H1 (cell line): ENCODE data around the gene INPP4B. TPM values are rescaled to one million over a fixed set of nuclear protein-coding genes. Genes with fewer than 3 reads are reported as not detected.

Source experiments
- CTCF ChIA-PET: fragments of 300-600 bp; sonication (Branson Sonifier 250); formaldehyde crosslinking; loops from one replicate; lab custom pipeline; 2021; ENCODE audit not compliant: partially characterized antibody; lab: Charles Lee
- POLR2A ChIA-PET: fragments of 300-600 bp; sonication (Branson Sonifier 250); formaldehyde crosslinking; loops from one replicate; lab custom pipeline; 2021; ENCODE audit warnings: inconsistent platforms; ENCODE audit not compliant: partially characterized antibody; lab: Charles Lee
- DNase-seq, 2 experiments: peaks; one replicate each; pipeline versions ENCODE4 v3.0.0 to v3.0.0-alpha.2; 2010 to 2022; ENCODE audit warnings: low spot score in 2 of 2, low read depth in 1 of 2, mixed read lengths in 1 of 2
- FAIRE-seq: peaks from 2 replicates; lab custom pipeline; 2011; peaks lifted over from hg19 to GRCh38; lab: Jason Lieb, UNC
- H2AFZ ChIP-seq: 2 replicates; pipeline ENCODE4 v1.8.1; 2012; ENCODE audit warnings: low read length, inconsistent platforms
- H2AK5ac ChIP-seq: 2 replicates; pipeline ENCODE4 v1.6.1; 2013; ENCODE audit warnings: low read depth, low read length
- H2BK120ac ChIP-seq: replicated peaks from 2 replicates; pipeline ENCODE3; 2013; ENCODE audit warnings: low read depth, low read length, inconsistent platforms
- H2BK12ac ChIP-seq: 2 replicates; pipeline ENCODE4 v1.6.1; 2013; ENCODE audit warnings: low read depth, low read length
- H2BK15ac ChIP-seq: 2 replicates; pipeline ENCODE4 v1.6.1; 2013; ENCODE audit warnings: low read length
- H2BK20ac ChIP-seq: 2 replicates; pipeline ENCODE4 v1.6.1; 2013; ENCODE audit warnings: low read length
- H2BK5ac ChIP-seq: 2 replicates; pipeline ENCODE4 v1.6.1; 2013; ENCODE audit warnings: low read depth, low read length
- H3K14ac ChIP-seq: 2 replicates; pipeline ENCODE4 v1.6.1; 2013; ENCODE audit warnings: inconsistent platforms; ENCODE audit not compliant: insufficient read length
- H3K18ac ChIP-seq: 2 replicates; pipeline ENCODE4 v1.6.1; 2013; ENCODE audit warnings: low read length; ENCODE audit errors: extremely low read depth
- H3K23ac ChIP-seq: 2 replicates; pipeline ENCODE4 v1.6.1; 2013; ENCODE audit warnings: inconsistent platforms; ENCODE audit not compliant: insufficient read length
- H3K23me2 ChIP-seq: 2 replicates; pipeline ENCODE4 v1.6.1; 2013; ENCODE audit warnings: low read depth, low read length
- H3K27ac ChIP-seq: 2 replicates; pipeline ENCODE4 v1.6.1; 2011; ENCODE audit warnings: low read depth, low read length, inconsistent platforms
- H3K27me3 ChIP-seq, 4 experiments: replicated peaks in 1 of 4; 1 replicate in 1 of 4; 2 replicates in 3 of 4; pipeline versions ENCODE4 v1.6.1 to v1.8.1; 2011 to 2013; ENCODE audit warnings: low read length in 3 of 4, mild to moderate bottlenecking in 3 of 4, inconsistent platforms in 2 of 4, mixed read lengths in 2 of 4, moderate library complexity in 1 of 4; ENCODE audit not compliant: control insufficient read depth in 3 of 4, insufficient read depth in 3 of 4; ENCODE audit errors: extremely low read depth in 1 of 4
- H3K36me3 ChIP-seq, 4 experiments: 2 replicates each; pipeline versions ENCODE4 v1.6.1 to v1.8.1; 2011 to 2013; ENCODE audit warnings: mild to moderate bottlenecking in 4 of 4, low read length in 3 of 4, moderate library complexity in 2 of 4, control low read depth in 1 of 4, inconsistent platforms in 1 of 4; ENCODE audit not compliant: insufficient read depth in 4 of 4, control insufficient read depth in 2 of 4
- H3K4ac ChIP-seq: replicated peaks from 2 replicates; pipeline ENCODE3; 2013; ENCODE audit warnings: low read length, low read depth, mixed read lengths, inconsistent platforms; ENCODE audit not compliant: insufficient read length
- H3K4me1 ChIP-seq, 4 experiments: replicated peaks in 1 of 4; 1 replicate in 1 of 4; 2 replicates in 3 of 4; pipeline versions ENCODE4 v1.6.1 to v1.8.1; 2011 to 2013; ENCODE audit warnings: low read length in 3 of 4, inconsistent platforms in 2 of 4, mixed read lengths in 1 of 4; ENCODE audit not compliant: insufficient read depth in 4 of 4, control insufficient read depth in 3 of 4
- H3K4me2 ChIP-seq, 2 experiments: 2 replicates each; pipeline versions ENCODE4 v1.6.1 to v1.8.1; 2011 to 2013; ENCODE audit warnings: low read depth in 2 of 2, low read length in 2 of 2, control low read depth in 1 of 2, inconsistent platforms in 1 of 2, mild to moderate bottlenecking in 1 of 2; ENCODE audit not compliant: insufficient read depth in 1 of 2
- H3K4me3 ChIP-seq, 4 experiments: fragments of 200-600, 300-600 bp in 1 of 4; sonication (generic), shearing (Covaris generic), sonication (Bioruptor Twin) in 1 of 4; 2 replicates each; pipeline versions ENCODE4 v1.5.1 to v1.8.1; 2011 to 2016; ENCODE audit warnings: low read length in 4 of 4, low read depth in 3 of 4, control low read depth in 2 of 4, inconsistent platforms in 2 of 4, mild to moderate bottlenecking in 2 of 4, mixed read lengths in 1 of 4, moderate library complexity in 1 of 4; ENCODE audit not compliant: insufficient read depth in 2 of 4; ENCODE audit errors: extremely low read depth in 1 of 4
- H3K56ac ChIP-seq: replicated peaks from 2 replicates; pipeline ENCODE3; 2013; ENCODE audit warnings: low read depth, mild to moderate bottlenecking, mixed read lengths, low read length, inconsistent platforms; ENCODE audit not compliant: insufficient read length
- H3K79me1 ChIP-seq: 2 replicates; pipeline ENCODE4 v1.6.1; 2013; ENCODE audit warnings: low read depth, low read length, control low read depth
- H3K79me2 ChIP-seq, 2 experiments: 2 replicates each; pipeline versions ENCODE4 v1.6.1 to v1.8.1; 2012 to 2013; ENCODE audit warnings: low read length in 2 of 2, mild to moderate bottlenecking in 2 of 2, inconsistent platforms in 1 of 2; ENCODE audit not compliant: insufficient read depth in 2 of 2, control insufficient read depth in 1 of 2
- H3K9ac ChIP-seq, 4 experiments: replicated peaks in 1 of 4; 1 replicate in 1 of 4; 2 replicates in 3 of 4; pipeline versions ENCODE4 v1.6.1 to v1.8.1; 2011 to 2013; ENCODE audit warnings: low read depth in 3 of 4, low read length in 3 of 4, control low read depth in 2 of 4, mild to moderate bottlenecking in 2 of 4, moderate library complexity in 2 of 4, inconsistent platforms in 1 of 4; ENCODE audit errors: extremely low read depth in 1 of 4
- H3K9me3 ChIP-seq, 2 experiments: 2 replicates each; pipeline versions ENCODE4 v1.6.1 to v1.8.1; 2012 to 2013; ENCODE audit warnings: mild to moderate bottlenecking in 2 of 2, moderate library complexity in 2 of 2, control low read depth in 1 of 2, inconsistent platforms in 1 of 2, low read depth in 1 of 2, low read length in 1 of 2, mixed read lengths in 1 of 2; ENCODE audit not compliant: insufficient read depth in 2 of 2
- H4K20me1 ChIP-seq, 2 experiments: replicated peaks in 1 of 2; 2 replicates each; pipeline versions ENCODE3 to v1.8.1; 2011 to 2013; ENCODE audit warnings: inconsistent platforms in 2 of 2, low read length in 2 of 2, mild to moderate bottlenecking in 1 of 2; ENCODE audit not compliant: insufficient read depth in 2 of 2, control insufficient read depth in 1 of 2
- H4K5ac ChIP-seq: 2 replicates; pipeline ENCODE4 v1.6.1; 2013; ENCODE audit warnings: low read length, low read depth, mixed read lengths, inconsistent platforms; ENCODE audit not compliant: insufficient read length
- H4K8ac ChIP-seq: 2 replicates; pipeline ENCODE4 v1.8.0; 2013; ENCODE audit warnings: mild to moderate bottlenecking, moderate library complexity, low read length, inconsistent platforms; ENCODE audit not compliant: insufficient read depth; ENCODE audit errors: extremely low read depth
- H4K91ac ChIP-seq: replicated peaks from 2 replicates; pipeline ENCODE3; 2013; ENCODE audit warnings: low read length, mixed read lengths, inconsistent platforms; ENCODE audit not compliant: insufficient read length
- BACH1 ChIP-seq: IDR thresholded peaks from 2 replicates; pipeline ENCODE4 v1.6.1; 2012; ENCODE audit warnings: low read length, improper control_type of control experiment
- CBX5 ChIP-seq: fragments of 300-800, 300-1000 bp; sonication (generic); IDR thresholded peaks from 2 replicates; pipeline ENCODE4 v1.7.1; 2016; ENCODE audit warnings: antibody characterized with exemption, low read length, low read depth
- CHD2 ChIP-seq: IDR thresholded peaks from 2 replicates; pipeline ENCODE4 v1.6.1; 2012; ENCODE audit warnings: low read length, improper control_type of control experiment
- CTBP2 ChIP-seq: IDR thresholded peaks from 2 replicates; pipeline ENCODE4 v1.7.0; 2011; ENCODE audit warnings: borderline replicate concordance, mild to moderate bottlenecking, moderate library complexity, mixed read lengths, low read length; ENCODE audit not compliant: insufficient read depth, insufficient read length
- EGR1 ChIP-seq: IDR thresholded peaks from 2 replicates; pipeline ENCODE4 v1.6.1; 2011; ENCODE audit warnings: low read depth, low read length, borderline replicate concordance
- HDAC2 ChIP-seq, 2 experiments: fragments of 300-600 bp in 1 of 2; sonication (generic) in 1 of 2; IDR thresholded peaks; 2 replicates each; pipeline ENCODE4 v1.6.1; 2011 to 2012; ENCODE audit warnings: low read depth in 2 of 2, low read length in 2 of 2, mild to moderate bottlenecking in 2 of 2, moderate library complexity in 2 of 2, borderline replicate concordance in 1 of 2, inconsistent platforms in 1 of 2
- PHF8 ChIP-seq: fragments of 200-600 bp; sonication (generic); conservative IDR thresholded peaks from 2 replicates; pipeline ENCODE4 v1.7.1; 2012; ENCODE audit warnings: low read depth, mild to moderate bottlenecking, inconsistent platforms, low read length, moderate library complexity
- RAD21 ChIP-seq, 2 experiments: IDR thresholded peaks in 1 of 2; conservative IDR thresholded peaks in 1 of 2; 2 replicates each; pipeline ENCODE4 v1.6.1; 2011; ENCODE audit warnings: low read depth in 2 of 2, low read length in 2 of 2, improper control_type of control experiment in 1 of 2, inconsistent platforms in 1 of 2, mild to moderate bottlenecking in 1 of 2, moderate library complexity in 1 of 2
- RNF2 ChIP-seq: fragments of 200-900, 300-1000 bp; sonication (generic); IDR thresholded peaks from 2 replicates; pipeline ENCODE4 v1.7.1; 2016; ENCODE audit warnings: borderline replicate concordance, low read depth, mild to moderate bottlenecking, antibody characterized with exemption, low read length; ENCODE audit not compliant: poor library complexity, severe bottlenecking; ENCODE audit errors: missing control alignments
- SAP30 ChIP-seq: fragments of 300-600 bp; sonication (generic); IDR thresholded peaks from 2 replicates; pipeline ENCODE4 v1.7.1; 2012; ENCODE audit warnings: low read length, moderate library complexity, mild to moderate bottlenecking, inconsistent platforms; ENCODE audit not compliant: insufficient read depth, insufficient replicate concordance
- SP2 ChIP-seq: IDR thresholded peaks from 2 replicates; pipeline ENCODE4 v1.6.1; 2012; ENCODE audit warnings: mild to moderate bottlenecking, low read length, inconsistent platforms
- TAF7 ChIP-seq: optimal IDR thresholded peaks from 2 replicates; pipeline ENCODE3; 2011; ENCODE audit warnings: low read depth, mild to moderate bottlenecking, inconsistent platforms, low read length, moderate library complexity, borderline replicate concordance
- polyA plus RNA-seq, 7 experiments: library from polyadenylated mRNA; depleted of rRNA in 3 of 7; stranded (reverse) in 5 of 7; unstranded in 2 of 7; fragments of >200 nt in 5 of 7; fragments of 200-250 nt in 2 of 7; gene quantifications; 1 replicate in 5 of 7; 2 replicates in 1 of 7; 4 replicates in 1 of 7; pipeline versions ENCODE4 v1.2.1 to v1.2.3, GENCODE V29; 2011 to 2013; ENCODE audit warnings: missing spikeins in 2 of 7, mixed read lengths in 2 of 7
- total RNA-seq: library from RNA; stranded (reverse); fragmentation: NEBNext Ultra II Directional; extraction: Animal tissue kit (Norgen Biotek cat#: 25700); gene quantifications from 2 replicates; pipeline ENCODE4 v1.2.1, GENCODE V29; 2021

INPP4B gene
- total and polyA plus RNA-seq, 2 of the 8 experiments (the other 6 are each of a cell fraction or from before 2014, with no cell fraction given) = 0.11 to 0.54 TPM

- Histone ChIP-seq H2AK5ac (no peak overlapping the region), H3K56ac (no peak overlapping the region), H4K8ac (no peak overlapping the region), H3K79me2 (no peaks in the 10 kb centered on the region), H2BK120ac (no peak overlapping the region), H3K27ac (no peak overlapping the region), H3K36me3 (no peaks in the 10 kb centered on the region), H3K14ac (no peak overlapping the region), H2BK20ac (no peak overlapping the region), H2AFZ (no peak overlapping the region), H4K20me1 (peaks cover 0 to 2% of the 10 kb centered on the region in 2 experiments), H3K27me3 (no peaks in the 10 kb centered on the region), H3K4me1 (no peaks in the 10 kb centered on the region; a peak in 1 of 7 replicates), H3K18ac (no peak overlapping the region), H3K4ac (no peak overlapping the region), H4K91ac (no peak overlapping the region), H3K4me3 (no peak overlapping the region), H3K4me2 (no peak overlapping the region), H4K5ac (no peak overlapping the region), H2BK5ac (no peak overlapping the region), H3K9me3 (no peaks in the 10 kb centered on the region), H3K23me2 (no peaks in the 10 kb centered on the region), H3K79me1 (no peaks in the 10 kb centered on the region), H3K9ac (no peak overlapping the region), H2BK12ac (no peak overlapping the region), H3K23ac (no peak overlapping the region), H2BK15ac (no peak overlapping the region)
- TF ChIP-seq BACH1 (no peak), TAF7 (no peak), RNF2 (no peak), CBX5 (no peak), HDAC2 (IDR thresholded peaks at IDR 0.05; ENCODE audit: borderline replicate concordance in 1 of 2, low read depth in 2 of 2, low read length in 2 of 2) (no peak), SAP30 (no peak), CTBP2 (no peak), SP2 (no peak), CHD2 (no peak), RAD21 (IDR thresholded peaks at IDR 0.05 in 1 of 2, conservative IDR thresholded peaks at IDR 0.05 in 1 of 2; ENCODE audit: low read depth in 2 of 2, low read length in 2 of 2) (no peak), PHF8 (no peak), EGR1 (no peak)
- no peak for FAIRE-seq
- CTCF ChIA-PET = interaction anchor here (0.6 to 2.0 kb wide), 4 partner anchors 8 to 230 kb away, joined by 3 to 4 read pairs (median 4); no protein-coding TSS in a partner anchor
- POLR2A ChIA-PET = no interaction called here
- no peak for DNase-seq
Measured at GRCh38 chr4:142497606-142498005, 348.5 kb downstream of the INPP4B start.
